DMS114 treated with DMSO at 0.1 percent for 48 hours (cell line): ENCODE measurements around the gene HOXB3.

Experiments used
- DNase-seq: peaks from one replicate; lab custom pipeline; 2025; ENCODE audit not compliant: unreplicated experiment; lab: John Stamatoyannopoulos, UW

The HOXB3 gene

DNA sequence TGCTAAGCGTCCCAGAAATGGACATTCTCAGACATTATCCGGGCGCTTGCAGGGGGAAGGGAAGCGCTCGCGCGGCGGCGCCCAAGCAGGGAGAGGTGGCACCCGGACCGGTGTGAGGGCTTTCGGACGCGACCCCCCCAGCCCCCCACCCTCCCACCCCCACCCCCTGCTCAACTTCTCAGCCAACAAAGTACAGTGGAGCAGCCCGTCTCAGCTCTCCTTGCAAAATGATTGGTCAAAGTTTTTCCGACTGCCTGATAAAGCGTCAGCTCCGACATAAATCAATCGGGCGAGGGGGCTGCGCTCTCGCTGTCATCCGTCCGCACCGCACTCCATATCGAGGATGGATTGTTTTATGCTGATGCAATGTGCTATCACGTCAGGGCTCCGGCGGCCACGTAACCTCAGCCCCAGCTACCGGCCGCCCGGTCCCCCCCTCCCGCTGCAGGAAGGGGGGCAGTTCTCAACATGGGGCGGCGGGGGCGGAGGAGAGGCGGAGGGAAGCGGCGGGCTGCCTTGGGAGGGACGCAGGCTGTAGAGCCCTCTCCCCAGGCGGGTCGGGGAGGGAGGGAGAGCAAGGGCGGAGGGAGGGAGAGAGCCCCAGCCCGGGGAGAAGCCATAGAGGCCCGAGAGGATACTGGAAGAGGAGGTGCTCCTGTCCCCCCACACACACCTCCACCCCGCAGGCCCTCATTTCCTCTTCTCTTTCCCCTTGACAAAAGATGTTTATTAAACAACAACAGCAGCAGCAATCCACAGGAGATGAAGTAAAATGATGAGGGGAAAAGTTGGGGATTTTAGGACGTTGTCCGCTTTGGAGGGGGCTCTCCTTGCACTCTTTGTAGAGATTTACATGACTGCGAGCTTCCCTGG, 36.4 kb upstream of the HOXB3 start, which contains the start of gene HOXB9:
Gene HOXB9, minus strand, starts transcription at position 114 of the 873 bp plus-strand sequence. Its CDS starts 89 bp downstream, at position 25.
- no peak for DNase-seq

DNA sequence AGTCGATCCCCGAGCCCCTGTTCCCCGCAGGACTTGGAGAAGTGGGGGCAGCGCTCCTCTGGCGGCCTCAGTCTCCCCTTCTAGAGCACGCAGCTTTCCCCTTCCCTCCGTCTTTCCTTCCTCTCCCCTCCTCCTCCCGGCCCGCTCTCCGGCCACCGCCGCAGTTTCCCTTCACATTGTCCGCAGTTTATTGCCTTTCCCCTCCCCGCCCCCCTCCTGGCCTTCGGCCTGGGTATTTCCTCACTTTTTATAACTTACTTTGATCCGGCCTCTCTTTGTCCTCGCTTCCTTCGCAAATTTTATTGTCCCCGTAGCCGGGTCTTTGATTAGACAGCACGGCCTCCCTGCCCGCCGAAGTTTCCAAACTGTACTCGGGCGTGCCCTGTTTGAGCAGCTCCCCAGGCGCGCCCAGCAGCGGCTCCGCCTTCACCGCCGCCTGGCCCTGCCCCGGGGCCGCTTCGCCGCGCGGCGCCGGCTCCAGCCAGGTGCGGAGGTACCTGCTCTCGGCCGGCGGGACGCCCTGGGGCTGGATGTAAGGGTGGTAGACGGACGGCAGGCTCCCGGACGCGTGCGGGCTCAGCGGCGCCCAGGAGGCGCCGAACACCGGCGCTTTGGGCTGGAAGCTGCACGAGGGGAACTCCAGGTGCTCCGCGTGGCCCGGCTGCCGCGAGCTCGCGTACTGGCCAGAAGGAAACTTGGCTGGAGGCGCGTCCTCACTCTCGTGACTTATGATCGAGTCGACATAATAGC, 35.6 kb upstream of the HOXB3 start:
- no peak for DNase-seq

DNA sequence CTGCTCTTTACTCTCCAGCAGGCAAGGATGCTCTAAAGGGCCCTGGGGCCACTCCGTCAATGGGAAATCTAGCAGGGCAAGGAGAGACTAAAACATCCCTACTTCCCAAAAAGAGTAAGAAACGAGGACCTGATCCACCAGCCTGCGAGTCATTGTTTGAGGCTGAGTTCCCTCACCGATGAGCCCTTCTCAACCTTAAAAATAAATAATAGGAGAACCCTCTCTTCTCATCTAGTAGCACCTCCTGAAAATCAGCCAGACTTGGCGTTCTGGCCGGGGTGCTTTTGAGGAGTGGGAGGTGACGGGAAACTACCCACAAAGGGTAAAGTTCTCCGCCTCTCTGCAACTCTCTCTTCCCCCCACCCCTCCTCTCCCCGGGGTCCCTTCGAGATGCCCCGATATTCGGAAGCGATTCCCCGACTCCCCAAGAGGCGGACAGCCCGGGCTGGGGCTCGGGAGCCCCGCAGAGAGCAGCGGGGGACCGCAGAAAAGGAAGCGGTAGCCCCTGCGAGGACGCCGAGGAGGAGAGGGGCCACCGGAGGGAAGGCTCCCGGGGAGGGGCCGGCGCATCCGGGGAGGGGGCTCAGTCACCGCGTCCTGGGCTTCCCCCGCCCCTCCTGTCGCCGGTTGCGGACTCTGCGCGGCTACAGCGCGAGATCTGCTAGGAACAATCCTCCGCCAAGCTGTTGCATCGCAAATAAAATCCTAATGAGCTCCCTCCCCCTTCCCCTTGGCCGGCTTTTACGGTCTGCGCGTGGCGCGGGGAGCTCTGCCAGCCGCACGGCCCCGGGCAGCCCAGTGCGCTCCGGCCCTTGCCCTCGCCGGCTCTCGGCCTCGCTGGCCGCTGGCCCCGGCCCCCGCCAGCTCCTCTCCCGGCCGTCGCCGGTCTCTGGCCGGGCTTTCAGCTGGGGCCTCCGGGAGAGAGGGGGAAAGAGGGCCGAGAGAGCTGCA, 34.8 kb upstream of the HOXB3 start:
- DNase-seq: peak; percentile 17

DNA sequence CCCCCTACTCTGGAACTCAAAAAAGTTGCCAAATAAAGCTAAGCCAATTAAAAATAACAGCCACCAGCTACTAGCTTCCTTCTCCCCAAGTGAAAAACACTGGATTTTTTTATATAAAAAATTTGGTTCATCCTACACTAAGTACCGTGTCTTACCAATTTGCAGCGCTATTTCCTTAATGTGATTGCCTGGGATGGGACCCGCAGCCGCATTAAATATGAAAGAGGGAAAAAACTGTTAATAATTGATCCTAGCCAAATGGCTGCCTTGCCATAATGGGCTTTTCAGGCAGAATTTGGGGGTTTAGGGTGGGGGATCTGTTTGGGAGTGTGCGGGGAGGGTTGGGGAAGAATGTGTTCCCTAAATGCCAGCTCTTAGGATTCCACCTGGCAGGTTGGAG, 34.1 kb upstream of the HOXB3 start:
- no peak for DNase-seq

DNA sequence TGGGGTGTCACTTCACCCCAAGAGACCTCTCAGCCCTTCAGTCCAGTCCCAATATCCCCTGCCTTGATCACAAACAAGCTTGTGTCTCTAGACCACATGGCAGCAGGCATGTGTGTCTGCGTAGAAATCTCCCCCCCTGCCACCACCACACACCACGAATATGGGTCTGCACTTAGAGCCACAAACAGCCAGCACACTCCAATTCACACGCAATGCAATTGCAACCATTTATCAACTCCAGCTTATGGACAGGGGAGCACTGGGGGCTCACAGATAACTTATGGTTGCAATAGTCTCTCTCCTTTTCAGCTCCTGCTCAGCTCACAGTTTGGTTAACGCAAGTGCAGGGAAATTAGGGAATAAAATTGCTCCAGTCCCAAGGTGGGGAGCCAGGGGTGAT, 33.5 kb upstream of the HOXB3 start:
- DNase-seq: no peak

DNA sequence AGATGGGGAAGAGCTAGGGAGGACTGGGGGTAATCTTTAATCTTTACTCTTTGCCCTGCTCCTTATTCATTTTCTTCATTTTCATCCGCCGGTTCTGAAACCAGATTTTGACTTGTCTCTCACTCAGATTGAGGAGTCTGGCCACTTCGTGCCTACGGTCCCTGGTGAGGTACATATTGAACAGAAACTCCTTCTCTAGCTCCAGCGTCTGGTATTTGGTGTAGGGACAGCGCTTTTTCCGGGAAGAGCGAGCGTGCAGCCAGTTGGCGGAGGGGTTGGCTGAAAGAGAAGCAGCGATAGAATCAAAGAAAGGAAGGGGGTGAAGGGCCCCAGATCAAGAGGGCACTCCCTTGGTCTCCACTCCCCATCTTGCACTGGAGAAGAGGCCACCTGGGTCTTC, 32.8 kb upstream of the HOXB3 start:
- DNase-seq: no peak

DNA sequence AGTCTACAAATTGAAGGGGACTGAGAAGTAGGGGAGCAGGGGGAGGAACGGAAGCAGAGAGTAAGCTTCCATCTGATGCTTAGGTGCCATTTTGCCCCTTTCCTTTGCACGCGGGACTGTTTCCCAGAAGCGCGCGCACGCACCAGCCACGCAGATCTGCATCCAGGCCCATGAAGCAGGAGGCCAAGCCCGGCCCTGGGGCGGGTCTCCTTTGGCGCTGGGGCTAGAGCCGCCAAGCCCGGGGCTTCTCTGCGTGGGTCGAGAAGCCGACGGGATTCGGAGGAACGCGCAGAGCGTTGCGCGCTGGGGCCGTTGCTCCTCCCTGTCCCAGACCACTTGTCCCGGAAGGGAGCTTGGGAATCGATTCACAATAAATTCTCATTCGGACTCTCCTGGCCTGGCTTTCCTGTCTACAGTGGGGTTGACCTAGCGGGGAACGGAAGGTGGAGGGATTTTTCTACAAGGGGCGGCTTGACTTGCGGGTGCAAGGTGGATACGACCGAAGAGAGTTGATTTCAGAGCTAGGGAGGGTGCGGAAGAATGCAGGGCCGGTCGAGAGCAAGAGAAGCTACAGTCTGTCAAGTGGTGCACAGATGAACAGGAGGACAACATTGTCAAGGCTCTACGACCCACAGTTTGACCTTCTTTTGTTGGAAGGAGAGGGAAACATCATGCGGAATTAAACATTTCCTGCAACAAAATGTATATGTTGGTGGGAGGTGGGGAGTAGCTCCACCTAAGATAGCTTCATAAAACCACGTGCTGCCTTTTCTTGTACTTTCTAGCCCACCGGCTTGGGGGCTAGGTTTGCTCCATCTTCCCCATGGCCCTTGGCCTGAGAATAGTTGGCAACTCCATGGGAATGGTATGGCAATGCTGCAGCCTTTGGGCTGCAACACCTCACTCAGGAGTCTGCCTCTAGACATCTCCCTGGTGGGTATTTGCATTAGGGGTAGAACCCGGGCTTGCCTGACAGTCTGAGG, 31.7 kb upstream of the HOXB3 start:
- DNase-seq: no peak

DNA sequence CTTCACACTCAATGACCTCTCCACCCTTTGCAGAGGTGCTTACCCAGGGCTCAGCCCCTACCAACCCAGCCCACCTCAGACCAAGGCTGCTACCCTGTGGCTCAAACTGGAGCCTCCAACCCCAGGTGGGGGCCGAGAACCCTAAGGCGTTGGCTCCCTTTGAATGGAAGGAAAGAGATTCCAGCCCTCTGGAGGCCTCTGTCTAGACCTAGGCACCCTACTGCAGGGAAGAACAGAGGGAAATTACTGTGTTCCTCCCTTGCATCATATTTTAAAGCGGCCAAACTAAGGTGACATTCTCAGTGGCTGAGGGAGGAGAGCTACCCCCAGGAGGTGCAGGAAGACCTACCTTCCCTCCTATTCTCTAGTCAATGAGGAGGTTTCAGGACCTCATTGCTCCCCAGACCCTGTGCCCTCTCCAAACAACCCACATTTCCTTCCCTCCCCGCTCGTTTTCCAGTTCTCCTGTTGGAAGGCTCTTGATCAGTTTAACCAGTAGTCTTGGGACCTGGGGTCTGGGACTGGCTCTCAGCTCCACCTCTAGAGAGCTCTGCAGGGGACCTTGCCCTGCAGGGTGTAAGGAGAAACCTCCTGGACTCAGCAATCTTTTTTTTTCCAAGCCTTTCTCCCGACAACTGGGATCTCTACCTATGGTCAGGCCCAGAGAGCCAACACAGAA, 30.6 kb upstream of the HOXB3 start:
- no peak for DNase-seq

DNA sequence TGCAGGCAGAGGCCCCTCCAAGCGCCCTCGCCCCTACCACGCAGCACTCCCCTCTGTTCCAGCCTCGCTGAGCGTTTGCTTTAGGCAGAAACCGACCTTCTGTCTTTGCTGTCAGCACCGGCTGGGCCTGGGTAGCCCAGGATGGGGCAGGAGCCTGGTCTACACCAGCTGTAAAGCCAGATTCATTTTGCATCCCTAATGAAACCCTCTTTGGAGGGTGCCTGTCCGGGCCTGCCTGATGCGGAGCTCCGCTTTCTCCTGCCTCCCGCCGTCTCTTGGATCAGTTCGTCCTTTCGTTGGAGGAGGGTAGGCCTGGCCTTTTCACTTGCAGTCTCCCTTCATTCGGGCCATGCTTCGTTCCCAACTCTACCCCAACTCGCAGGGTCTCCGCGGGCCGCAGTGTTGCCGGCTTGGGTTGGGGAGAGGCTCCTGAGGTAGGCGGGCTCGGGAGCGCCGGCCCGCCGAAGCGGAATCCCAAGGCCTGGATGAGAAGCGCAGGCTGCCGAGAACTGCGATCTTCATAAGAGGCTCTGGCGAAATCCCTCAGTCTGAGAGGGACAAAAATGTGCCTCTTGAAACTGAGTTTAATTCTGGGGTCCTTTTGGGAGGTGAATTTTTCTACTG, 29.9 kb upstream of the HOXB3 start:
- no peak for DNase-seq

DNA sequence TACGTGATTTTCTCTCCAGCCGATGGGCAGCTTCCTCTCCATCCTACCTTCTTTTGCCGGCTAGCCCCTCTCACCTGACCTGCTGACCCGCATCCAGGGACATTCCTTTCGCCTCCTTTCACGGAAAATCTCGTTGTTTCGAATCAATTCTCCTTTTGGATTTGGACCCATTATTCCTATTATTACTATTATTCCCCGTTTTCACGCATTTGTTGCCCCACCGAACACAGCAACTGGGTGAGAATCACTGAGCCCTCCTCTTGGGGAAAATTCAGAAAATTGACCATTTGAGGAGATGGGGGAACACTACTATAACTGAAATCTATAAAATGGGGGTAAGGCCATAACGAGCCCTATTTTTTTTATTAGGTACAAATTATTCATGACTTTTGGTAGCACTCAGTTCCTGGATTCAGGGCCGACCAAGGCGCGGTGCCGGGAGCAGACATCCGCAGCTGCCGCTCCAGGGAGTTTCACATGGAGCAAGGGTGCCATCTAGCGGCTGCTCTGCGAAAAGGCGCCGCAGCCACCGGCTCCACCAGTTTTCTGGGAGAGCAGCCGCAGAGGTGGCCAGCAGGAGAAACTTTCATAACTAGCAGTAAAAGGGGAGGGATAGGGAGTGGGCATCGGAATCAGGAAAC, 28.3 kb upstream of the HOXB3 start:
- peak; percentile 81 for DNase-seq

DNA sequence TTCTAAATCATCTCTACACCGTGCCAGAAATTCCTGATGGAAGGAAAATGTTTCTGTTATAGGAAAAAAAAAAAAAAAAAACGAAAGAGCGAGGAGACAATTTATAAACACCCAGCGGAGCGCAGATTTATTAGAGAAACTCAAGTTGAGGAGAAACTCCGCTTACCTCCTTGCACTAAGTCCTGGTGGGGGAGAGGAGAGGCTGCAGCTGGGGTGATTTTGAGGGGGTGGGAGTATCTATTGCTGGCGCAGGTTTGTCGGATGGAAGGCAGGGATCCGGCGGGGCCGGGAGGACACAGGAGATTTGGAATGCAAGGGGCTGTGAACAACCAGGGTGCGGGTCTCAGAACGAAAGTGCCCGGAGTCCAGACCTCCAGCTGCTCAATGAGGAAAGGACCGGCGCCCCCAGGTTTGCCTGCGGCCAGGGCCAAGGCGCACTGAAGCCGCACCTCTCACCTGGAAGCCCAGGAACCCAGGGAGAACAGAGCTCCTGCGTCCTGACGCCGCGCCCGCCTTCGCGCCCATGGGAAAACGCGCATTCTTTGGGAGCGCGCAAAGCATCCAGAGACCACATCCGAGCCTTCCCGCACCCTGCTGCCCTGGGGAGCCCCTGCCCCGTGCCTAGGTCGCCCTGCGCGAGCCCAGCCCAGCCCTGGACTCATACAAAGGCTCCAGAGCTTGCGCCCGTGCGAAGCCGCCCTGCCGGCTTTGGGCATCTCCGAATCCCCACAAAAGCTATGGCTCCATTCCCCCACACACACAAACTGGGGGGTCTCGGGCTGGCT, 27.6 kb upstream of the HOXB3 start:
- no peak for DNase-seq

DNA sequence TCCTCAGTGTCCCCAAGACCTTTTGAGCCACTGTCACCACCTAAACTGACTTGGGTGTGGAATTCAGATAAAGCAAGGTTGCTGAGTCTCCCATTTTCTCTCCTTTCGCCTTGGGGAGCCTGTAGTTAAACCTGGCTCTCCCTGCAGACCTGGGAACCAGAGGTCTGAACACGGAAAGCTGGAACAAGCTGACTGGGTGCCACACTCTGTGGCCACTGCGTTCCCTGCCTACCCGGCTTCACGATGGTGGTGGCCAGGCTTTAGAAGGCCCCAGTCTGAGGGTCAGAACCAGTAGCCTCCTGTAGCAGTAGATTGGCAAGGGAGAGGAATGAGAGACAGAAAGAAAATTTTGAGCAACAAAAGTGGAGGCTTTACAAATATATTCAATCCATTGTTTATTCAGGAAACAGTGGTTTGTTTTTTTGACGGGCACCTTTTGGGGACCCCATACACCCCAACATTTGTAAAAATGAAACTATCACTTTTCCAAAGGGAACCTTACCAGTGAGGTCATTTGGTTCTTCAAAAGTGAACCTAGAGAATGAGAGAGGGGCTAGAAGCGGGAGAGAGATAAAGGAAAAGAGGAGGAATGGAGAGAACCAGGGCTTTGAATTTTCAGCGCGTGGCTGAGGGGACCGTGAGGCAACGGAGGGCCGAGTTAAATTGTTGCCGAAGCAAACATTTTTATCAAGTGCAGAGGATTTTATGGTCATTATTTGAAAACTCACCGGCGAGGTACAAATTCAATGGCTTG, 26.9 kb upstream of the HOXB3 start:
- peak; percentile 17 for DNase-seq

DNA sequence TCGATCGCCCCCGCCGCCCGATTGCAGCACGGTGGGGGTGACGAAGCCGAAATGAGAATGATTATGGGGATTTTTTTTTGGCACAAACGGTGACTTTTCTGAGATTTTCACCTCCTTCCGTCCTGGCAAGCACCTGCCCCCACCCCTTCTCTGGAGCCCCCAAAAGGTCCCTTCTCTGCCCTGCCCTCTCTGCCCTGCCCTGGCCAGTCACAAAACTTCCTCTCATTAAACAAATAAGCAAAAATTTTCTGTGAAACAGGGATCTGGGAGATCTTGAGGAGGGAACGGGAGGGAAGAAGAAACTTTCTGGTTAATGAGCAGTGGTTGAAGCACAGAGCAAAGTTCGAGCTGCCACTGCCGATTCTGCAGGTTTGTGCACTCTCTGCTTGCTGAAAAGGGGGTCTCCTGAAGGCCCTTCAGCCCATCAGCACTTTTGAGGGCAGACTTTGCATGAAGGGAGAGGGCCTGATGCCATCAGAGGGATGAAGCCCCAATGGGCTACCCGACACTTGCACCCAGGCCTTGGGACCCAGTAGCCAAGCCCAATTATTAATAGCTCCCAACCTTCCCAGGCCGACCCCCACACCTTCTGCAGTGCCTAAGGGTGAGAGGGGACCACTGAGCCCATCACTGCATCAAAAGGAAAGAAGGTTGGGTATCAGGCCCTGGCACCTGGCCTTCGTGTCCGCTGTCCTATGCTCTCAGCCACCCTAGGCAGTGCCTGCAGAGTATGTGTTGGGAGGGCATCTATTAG, 26.1 kb upstream of the HOXB3 start:
- DNase-seq: no peak

DNA sequence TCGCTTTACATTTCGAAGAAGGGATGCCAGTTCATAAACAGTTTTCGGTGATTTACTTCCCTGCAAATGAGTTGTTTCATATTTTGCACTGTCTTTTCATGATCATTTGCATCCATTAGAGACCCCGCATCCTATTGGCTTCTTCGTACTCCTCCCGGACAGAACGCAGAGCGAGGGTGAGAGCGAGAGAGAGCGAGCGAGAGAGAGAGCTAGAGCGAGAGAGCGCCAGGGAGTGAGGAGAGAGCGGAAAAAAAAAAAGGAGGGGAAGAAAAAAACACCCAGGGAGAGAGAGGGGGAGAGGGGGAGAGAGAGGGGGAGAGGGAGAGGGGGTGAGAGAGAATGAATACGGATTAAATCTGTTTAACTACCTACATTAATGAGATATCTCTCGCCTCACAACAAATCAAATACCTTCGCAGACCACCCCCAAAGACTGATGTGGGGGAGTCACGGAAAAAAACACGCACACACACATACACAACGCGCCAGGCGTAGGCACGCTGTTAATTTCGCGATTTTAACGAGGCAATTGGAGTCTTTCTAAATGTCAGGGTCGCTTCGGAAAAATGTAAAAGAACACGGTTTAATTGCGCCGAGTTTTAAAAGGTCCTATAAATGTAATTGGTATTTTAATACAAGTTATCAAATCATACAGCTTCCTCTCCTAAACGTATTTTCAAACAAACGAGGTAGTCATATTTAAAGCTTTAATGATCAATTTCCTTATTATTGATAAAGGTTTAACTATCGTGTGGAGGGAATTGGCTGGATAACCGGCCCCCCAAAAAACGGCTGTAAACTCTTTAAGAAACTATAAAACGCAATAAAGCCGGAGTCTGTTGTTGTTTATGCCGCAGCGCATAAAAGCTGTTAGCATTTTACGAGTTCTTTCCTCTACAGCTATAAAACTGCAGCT, 25.3 kb upstream of the HOXB3 start, which contains the start of gene HOXB8:
Gene HOXB8, minus strand, starts transcription at position 246 of the 916 bp plus-strand sequence. CDS start 588 bp downstream, outside the sequence.
- peak; percentile 39 for DNase-seq
